DOHH2 (cell line): ENCODE data around the gene AQP6.

Experiments used
- H3F3A ChIP-seq: fragments of 200-600 bp; sonication (generic), shearing (Covaris generic); 2 replicates; pipeline ENCODE4 v1.6.0; 2016; ENCODE audit warnings: antibody characterized with exemption, mild to moderate bottlenecking; ENCODE audit not compliant: control insufficient read depth, insufficient read depth
- H3K27ac ChIP-seq: fragments of 200-600 bp; sonication (generic); 2 replicates; pipeline ENCODE4 v1.5.1; 2014; ENCODE audit warnings: low read depth, mild to moderate bottlenecking, low read length, moderate library complexity
- H3K27me3 ChIP-seq: fragments of 200-600 bp; sonication (generic); 2 replicates; pipeline ENCODE4 v1.6.1; 2014; ENCODE audit warnings: mild to moderate bottlenecking, low read length, mixed read lengths; ENCODE audit not compliant: control insufficient read depth
- H3K36me3 ChIP-seq: fragments of 200-600 bp; sonication (generic); 2 replicates; pipeline ENCODE4 v1.6.1; 2014; ENCODE audit warnings: mild to moderate bottlenecking, low read length, moderate library complexity, mixed read lengths; ENCODE audit not compliant: control insufficient read depth
- H3K4me1 ChIP-seq: fragments of 200-600 bp; sonication (generic); 2 replicates; pipeline ENCODE4 v1.6.1; 2014; ENCODE audit warnings: mild to moderate bottlenecking, low read length, mixed read lengths; ENCODE audit not compliant: control insufficient read depth
- H3K4me2 ChIP-seq: fragments of 200-600 bp; sonication (generic); 2 replicates; pipeline ENCODE4 v1.6.0; 2014; ENCODE audit warnings: mild to moderate bottlenecking, low read length, moderate library complexity
- H3K4me3 ChIP-seq: fragments of 200-600 bp; sonication (generic); 2 replicates; pipeline ENCODE4 v1.5.1; 2014; ENCODE audit warnings: mild to moderate bottlenecking, low read length, mixed read lengths
- H3K79me2 ChIP-seq: fragments of 200-600 bp; sonication (generic); 2 replicates; pipeline ENCODE4 v1.6.1; 2014; ENCODE audit warnings: mild to moderate bottlenecking, low read length, mixed read lengths; ENCODE audit not compliant: control insufficient read depth
- H3K9me2 ChIP-seq: fragments of 200-600 bp; sonication (generic); replicated peaks from 2 replicates; pipeline ENCODE4 v1.6.1; 2014; ENCODE audit warnings: mild to moderate bottlenecking, low read length, mixed read lengths; ENCODE audit not compliant: control insufficient read depth
- H3K9me3 ChIP-seq: fragments of 200-600 bp; sonication (generic); 2 replicates; pipeline ENCODE4 v1.6.1; 2014; ENCODE audit warnings: antibody characterized with exemption, low read length, mixed read lengths; ENCODE audit not compliant: control insufficient read depth, insufficient read depth
- H4K20me1 ChIP-seq: fragments of 200-600 bp; sonication (generic); 2 replicates; pipeline ENCODE4 v1.6.0; 2014; ENCODE audit warnings: low read depth, mild to moderate bottlenecking, antibody characterized with exemption, low read length, moderate library complexity; ENCODE audit not compliant: control insufficient read depth, insufficient read depth
- CTCF ChIP-seq: fragments of 200-600 bp; sonication (generic); IDR thresholded peaks from one replicate; pipeline ENCODE4 v1.5.1; 2014; ENCODE audit warnings: antibody characterized with exemption, mild to moderate bottlenecking, low read depth, low read length; ENCODE audit not compliant: poor library complexity, severe bottlenecking
- EZH2phosphoT487 ChIP-seq: fragments of 200-600 bp; sonication (generic); IDR thresholded peaks from 2 replicates; pipeline ENCODE4 v1.6.1; 2017; ENCODE audit warnings: borderline replicate concordance, mild to moderate bottlenecking, antibody characterized with exemption, low read length, moderate library complexity, mixed read lengths

The AQP6 gene

GRCh38 chr12:49961111-49961922 lies 11.4 kb upstream of the AQP6 start, which contains the start of gene AQP5:
Gene AQP5 (plus strand): TSS chr12:49961872. CDS start chr12:49962018, 146 bp downstream.
- H3K27ac ChIP-seq: no peak within 1 kb of the TSS
- TF ChIP-seq CTCF (no peak), EZH2phosphoT487 (no peak)
- no peaks in the 10 kb centered on the region for H4K20me1 ChIP-seq
- no peaks in the 10 kb centered on the region for H3K9me2 ChIP-seq
- no peaks in the 10 kb centered on the region for H3K36me3 ChIP-seq
- no peak within 1 kb of the TSS for H3K4me3 ChIP-seq
- no peaks in the 10 kb centered on the region for H3K9me3 ChIP-seq
- H3K4me2 ChIP-seq: no peak within 1 kb of the TSS
- no peaks in the 10 kb centered on the region for H3F3A ChIP-seq
- peaks cover 8% of the 10 kb centered on the region for H3K4me1 ChIP-seq
- H3K79me2 ChIP-seq: no peaks in the 10 kb centered on the region
- peaks cover 22% of the 10 kb centered on the region for H3K27me3 ChIP-seq

DNA sequence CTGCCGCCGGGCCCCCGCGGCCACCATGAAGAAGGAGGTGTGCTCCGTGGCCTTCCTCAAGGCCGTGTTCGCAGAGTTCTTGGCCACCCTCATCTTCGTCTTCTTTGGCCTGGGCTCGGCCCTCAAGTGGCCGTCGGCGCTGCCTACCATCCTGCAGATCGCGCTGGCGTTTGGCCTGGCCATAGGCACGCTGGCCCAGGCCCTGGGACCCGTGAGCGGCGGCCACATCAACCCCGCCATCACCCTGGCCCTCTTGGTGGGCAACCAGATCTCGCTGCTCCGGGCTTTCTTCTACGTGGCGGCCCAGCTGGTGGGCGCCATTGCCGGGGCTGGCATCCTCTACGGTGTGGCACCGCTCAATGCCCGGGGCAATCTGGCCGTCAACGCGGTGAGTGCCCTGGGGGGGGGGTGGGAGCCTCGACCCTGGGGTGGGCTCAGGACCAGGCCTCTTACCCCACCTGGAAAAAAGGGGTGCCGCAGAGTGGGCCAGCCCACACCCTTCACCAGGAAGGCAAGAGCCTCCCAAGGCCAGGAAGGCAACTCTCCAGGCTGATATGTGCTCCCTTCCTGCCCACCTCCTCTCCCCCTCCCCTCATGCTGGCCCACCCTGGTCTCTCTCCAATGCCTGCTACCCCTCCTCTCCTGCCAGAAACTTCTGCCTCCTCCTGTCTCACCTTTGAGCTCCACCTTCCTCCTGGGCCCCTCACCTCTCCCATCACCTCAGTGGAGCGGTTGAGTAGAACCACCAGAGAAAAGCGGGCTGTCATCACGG lies 10.6 kb upstream of the AQP6 start:
- no peaks in the 10 kb centered on the region for H3K9me3 ChIP-seq

More for the DNA sequence above, 10.6 kb upstream of the AQP6 start:
- Histone ChIP-seq H3K79me2 (no peaks in the 10 kb centered on the region), H3K4me1 (peaks cover 13% of the 10 kb centered on the region), H3K27me3 (peaks cover 18% of the 10 kb centered on the region), H3K9me2 (no peaks in the 10 kb centered on the region), H4K20me1 (no peaks in the 10 kb centered on the region), H3K27ac (no peak overlapping the region), H3K4me3 (no peak overlapping the region), H3F3A (no peaks in the 10 kb centered on the region), H3K36me3 (no peaks in the 10 kb centered on the region), H3K4me2 (no peak overlapping the region)
- no peak for TF ChIP-seq CTCF
- TF ChIP-seq EZH2phosphoT487: no peak
